Measurements from ENCODE around the gene SLC35C1. TPM values are rescaled to one million over a fixed set of nuclear protein-coding genes. Genes with fewer than 3 reads are reported as not detected.

Gene SLC35C1
- total RNA-seq, 2 experiments from 2014 or later: 18.0 to 18.2 TPM

- POLR2A ChIA-PET: interaction anchor here (1.3 kb wide), 1 partner anchor 41 kb away, joined by 8 read pairs; the partner anchor contains the start of gene SLC35C1
Measured at GRCh38 chr11:45846174-45846675, 41.3 kb downstream of the SLC35C1 start.

GRCh38 chr11:45846974-45847910 is 42.3 kb downstream of the SLC35C1 start, which contains the start of gene CRY2:
Gene CRY2, plus strand, starts transcription at chr11:45847475. Its CDS starts 16 bp downstream, at chr11:45847491.
- Mint-ChIP-seq H3K4me3 (peak within 1 kb of the TSS; percentile 79), H3K9me3 (no peaks in the 10 kb centered on the region), H3K4me1 (peaks cover 56% of the 10 kb centered on the region), H3K27me3 (peaks cover 9% of the 10 kb centered on the region), H3K36me3 (ENCODE audit: low read depth) (no peaks in the 10 kb centered on the region), H3K27ac (peak within 1 kb of the TSS; percentile 94)
- ChIA-PET POLR2A (interaction anchor here (0.6 to 1.3 kb wide), 2 partner anchors 42 to 134 kb away, joined by 3 to 8 read pairs; partner anchors contain the start of gene SLC35C1), CTCF (interaction anchor here (1.0 to 2.5 kb wide), 4 partner anchors 11 to 76 kb away, joined by 3 to 8 read pairs (median 4); no protein-coding TSS in a partner anchor)
- peak; percentile 98 for DNase-seq

More at GRCh38 chr11:45846174-45846675, 41.3 kb downstream of the SLC35C1 start:
- Mint-ChIP-seq H3K36me3 (ENCODE audit: low read depth) (no peaks in the 10 kb centered on the region), H3K4me1 (peaks cover 56% of the 10 kb centered on the region), H3K9me3 (no peaks in the 10 kb centered on the region), H3K27me3 (peaks cover 12% of the 10 kb centered on the region), H3K4me3 (no peak overlapping the region), H3K27ac (peak overlapping the region; percentile 94)
- CTCF ChIA-PET: interaction anchor here (1.0 to 2.5 kb wide), 4 partner anchors 12 to 75 kb away, joined by 3 to 8 read pairs (median 4); no protein-coding TSS in a partner anchor
- no peak for DNase-seq

GRCh38 chr11:45847911-45848316 is 43.0 kb downstream of the SLC35C1 start:
- peaks cover 50% of the 10 kb centered on the region for H3K4me1 Mint-ChIP-seq
- peak overlapping the region; percentile 79 for H3K4me3 Mint-ChIP-seq
- H3K27ac Mint-ChIP-seq: peak overlapping the region; percentile 94
- H3K27me3 Mint-ChIP-seq: peaks cover 9% of the 10 kb centered on the region
- ChIA-PET CTCF (interaction anchor here (0.5 to 2.5 kb wide), 2 partner anchors 10 to 130 kb away, joined by 3 to 8 read pairs; no protein-coding TSS in a partner anchor), POLR2A (no interaction called here)
- peak; percentile 71 for DNase-seq
- H3K36me3 Mint-ChIP-seq (ENCODE audit: low read depth): no peaks in the 10 kb centered on the region
- no peaks in the 10 kb centered on the region for H3K9me3 Mint-ChIP-seq

GRCh38 chr11:45848654-45849081 is 43.7 kb downstream of the SLC35C1 start:
- no peak for DNase-seq
- POLR2A ChIA-PET: no interaction called here
- H3K36me3 Mint-ChIP-seq (ENCODE audit: low read depth): no peaks in the 10 kb centered on the region
- H3K27ac Mint-ChIP-seq: peak overlapping the region; percentile 70
- no peaks in the 10 kb centered on the region for H3K9me3 Mint-ChIP-seq
- H3K4me1 Mint-ChIP-seq: peaks cover 43% of the 10 kb centered on the region
- peak overlapping the region; percentile 79 for H3K4me3 Mint-ChIP-seq
- peaks cover 9% of the 10 kb centered on the region for H3K27me3 Mint-ChIP-seq
- CTCF ChIA-PET: interaction anchor here (0.5 to 2.5 kb wide), 2 partner anchors 10 to 129 kb away, joined by 3 to 8 read pairs; no protein-coding TSS in a partner anchor

GRCh38 chr11:45850446-45850845 is 45.5 kb downstream of the SLC35C1 start:
- Mint-ChIP-seq H3K27me3 (peaks cover 5% of the 10 kb centered on the region), H3K4me1 (peaks cover 36% of the 10 kb centered on the region), H3K9me3 (no peaks in the 10 kb centered on the region), H3K4me3 (no peak overlapping the region), H3K36me3 (ENCODE audit: low read depth) (no peaks in the 10 kb centered on the region), H3K27ac (no peak overlapping the region)
- POLR2A ChIA-PET: no interaction called here
- CTCF ChIA-PET: interaction anchor here (1.3 to 1.4 kb wide), 2 partner anchors 10 to 27 kb away, joined by 3 read pairs; no protein-coding TSS in a partner anchor
- DNase-seq: no peak

GRCh38 chr11:45851228-45851627 is 46.3 kb downstream of the SLC35C1 start:
- Mint-ChIP-seq H3K4me1 (peaks cover 32% of the 10 kb centered on the region), H3K4me3 (no peak overlapping the region), H3K27me3 (no peaks in the 10 kb centered on the region), H3K27ac (no peak overlapping the region), H3K36me3 (ENCODE audit: low read depth) (peaks cover 3% of the 10 kb centered on the region), H3K9me3 (no peaks in the 10 kb centered on the region)
- POLR2A ChIA-PET: no interaction called here
- CTCF ChIA-PET: interaction anchor here (1.4 kb wide), 1 partner anchor 10 kb away, joined by 3 read pairs; no protein-coding TSS in a partner anchor
- DNase-seq: no peak

GRCh38 chr11:45852018-45852711 is 47.2 kb downstream of the SLC35C1 start:
- H3K27ac Mint-ChIP-seq: no peak overlapping the region
- no peaks in the 10 kb centered on the region for H3K27me3 Mint-ChIP-seq
- peaks cover 23% of the 10 kb centered on the region for H3K4me1 Mint-ChIP-seq
- no peak for DNase-seq
- H3K36me3 Mint-ChIP-seq (ENCODE audit: low read depth): peaks cover 3% of the 10 kb centered on the region
- CTCF ChIA-PET: no interaction called here
- H3K9me3 Mint-ChIP-seq: no peaks in the 10 kb centered on the region
- no peak overlapping the region for H3K4me3 Mint-ChIP-seq
- POLR2A ChIA-PET: no interaction called here

GRCh38 chr11:45852712-45853101 is 47.8 kb downstream of the SLC35C1 start:
- H3K4me3 Mint-ChIP-seq: no peak overlapping the region
- DNase-seq: no peak
- no peaks in the 10 kb centered on the region for H3K27me3 Mint-ChIP-seq
- peaks cover 23% of the 10 kb centered on the region for H3K4me1 Mint-ChIP-seq
- POLR2A ChIA-PET: no interaction called here
- H3K27ac Mint-ChIP-seq: no peak overlapping the region
- CTCF ChIA-PET: no interaction called here
- peaks cover 3% of the 10 kb centered on the region for H3K36me3 Mint-ChIP-seq (ENCODE audit: low read depth)
- no peaks in the 10 kb centered on the region for H3K9me3 Mint-ChIP-seq

- ChIA-PET CTCF (no interaction called here), POLR2A (no interaction called here)
- Mint-ChIP-seq H3K4me1 (peaks cover 16% of the 10 kb centered on the region), H3K4me3 (no peak overlapping the region), H3K36me3 (ENCODE audit: low read depth) (peaks cover 6% of the 10 kb centered on the region), H3K27ac (peak overlapping the region; percentile 37), H3K9me3 (no peaks in the 10 kb centered on the region), H3K27me3 (no peaks in the 10 kb centered on the region)
- DNase-seq: no peak
Measured at GRCh38 chr11:45853332-45854219, 48.6 kb downstream of the SLC35C1 start.

- H3K36me3 Mint-ChIP-seq (ENCODE audit: low read depth): peaks cover 8% of the 10 kb centered on the region
- ChIA-PET CTCF (no interaction called here), POLR2A (no interaction called here)
- no peak overlapping the region for H3K4me3 Mint-ChIP-seq
- no peak overlapping the region for H3K27ac Mint-ChIP-seq
- H3K4me1 Mint-ChIP-seq: peaks cover 5% of the 10 kb centered on the region
- no peak for DNase-seq
- no peaks in the 10 kb centered on the region for H3K9me3 Mint-ChIP-seq
- H3K27me3 Mint-ChIP-seq: no peaks in the 10 kb centered on the region
Measured at GRCh38 chr11:45855308-45855707, 50.4 kb downstream of the SLC35C1 start.

GRCh38 chr11:45856044-45856468 is 51.1 kb downstream of the SLC35C1 start:
- H3K9me3 Mint-ChIP-seq: no peaks in the 10 kb centered on the region
- H3K4me1 Mint-ChIP-seq: peaks cover under 1% of the 10 kb centered on the region
- POLR2A ChIA-PET: interaction anchor here (0.6 kb wide), 1 partner anchor 62 kb away, joined by 3 read pairs; the partner anchor contains the start of gene PEX16
- H3K4me3 Mint-ChIP-seq: no peak overlapping the region
- H3K27me3 Mint-ChIP-seq: no peaks in the 10 kb centered on the region
- CTCF ChIA-PET: no interaction called here
- no peak overlapping the region for H3K27ac Mint-ChIP-seq
- DNase-seq: no peak
- peaks cover 10% of the 10 kb centered on the region for H3K36me3 Mint-ChIP-seq (ENCODE audit: low read depth)

Data from activated CD4-positive, alpha-beta T cell treated with anti-CD3 and anti-CD28 coated beads, Interleukin-2, amount 10 ng/mL, durations not matched to agents 7 days and 5 days (primary cell).